ENCODE measurements around the gene RASGEF1B.

RASGEF1B gene

DNA sequence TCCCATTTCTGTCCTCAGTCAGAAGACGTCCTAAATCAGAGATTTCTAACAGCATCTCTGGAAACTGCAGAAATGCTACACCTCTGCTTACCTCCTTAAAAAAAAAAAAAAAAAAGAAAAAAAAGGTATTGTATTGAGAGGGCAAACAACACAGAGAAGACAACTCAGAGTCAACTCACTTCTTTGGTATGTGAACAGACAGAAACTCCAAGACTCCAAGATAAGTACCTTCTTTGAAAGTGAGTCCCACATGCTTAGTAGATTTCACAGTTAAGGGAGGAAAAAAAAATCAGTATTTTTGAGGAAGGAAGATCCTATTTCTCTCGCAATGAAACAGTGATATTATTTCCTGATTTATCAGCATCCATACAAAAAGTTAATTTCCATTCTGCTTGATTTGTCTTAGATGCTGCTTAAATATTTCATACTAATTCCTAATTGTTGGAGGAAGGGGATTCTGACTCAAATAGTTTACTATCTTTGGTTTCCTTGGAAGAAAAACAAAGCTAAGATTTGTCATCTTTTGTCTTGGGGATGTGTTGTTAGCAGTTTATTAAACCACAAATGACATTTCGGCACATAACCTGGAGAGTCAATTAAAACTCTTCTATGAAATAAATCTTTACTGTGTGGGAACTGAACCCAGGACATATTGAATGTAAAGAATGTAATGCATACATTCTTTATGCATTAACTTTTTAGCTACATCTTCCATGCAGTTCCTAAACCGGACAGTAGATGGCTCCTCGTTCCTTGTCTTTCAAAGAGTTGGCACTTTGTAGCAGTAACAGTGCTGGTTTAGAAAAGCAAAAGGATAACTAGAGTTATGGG is 4.7 kb downstream of the RASGEF1B start:
- DNase-seq (ENCODE audit: low read depth in 3 of 3): peak; percentile 23 to 64 (median 29)

DNA sequence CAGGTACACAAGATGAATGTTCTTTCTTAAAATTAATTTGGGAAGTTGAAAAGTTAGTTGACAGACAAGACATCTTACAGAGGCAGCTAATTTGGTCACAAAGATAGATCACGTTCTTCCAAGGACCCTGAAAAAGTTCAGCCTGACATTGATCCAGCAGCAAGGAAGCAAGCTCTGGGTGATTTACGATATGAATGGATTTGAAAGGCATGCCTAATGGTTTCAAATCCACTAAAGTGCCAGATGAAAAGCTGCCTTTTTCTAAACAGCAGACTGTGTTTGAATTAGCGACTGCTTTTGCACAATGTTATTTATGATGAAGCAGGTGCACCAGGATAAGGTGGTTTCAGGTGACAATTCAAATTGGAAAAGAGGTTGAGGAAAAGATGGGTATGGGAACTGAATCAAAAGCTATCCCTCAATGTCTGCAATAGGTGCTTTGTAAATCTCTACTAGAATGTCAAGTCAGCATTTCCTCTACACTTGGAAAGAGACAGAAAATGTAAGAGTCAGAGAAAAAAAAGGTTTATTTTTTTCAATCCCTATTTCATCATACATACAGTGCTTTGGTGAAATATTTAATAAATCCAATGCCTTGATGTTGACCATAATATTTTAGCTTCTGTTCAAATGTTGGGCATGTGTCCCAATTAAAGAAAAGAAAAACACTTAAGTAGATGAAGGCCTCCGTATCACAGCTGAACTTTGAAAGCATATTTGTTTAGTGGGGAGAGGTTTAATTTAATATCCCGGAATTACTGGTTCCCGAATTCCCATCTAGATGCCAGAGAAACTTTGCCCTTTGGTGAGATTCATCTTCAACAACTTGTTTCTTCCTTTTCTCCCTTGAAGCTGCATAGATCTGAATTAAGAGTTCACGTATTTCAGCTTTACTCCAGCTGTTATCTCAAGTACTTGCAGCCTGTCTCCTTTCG is 6.0 kb downstream of the RASGEF1B start:
- no peak for DNase-seq (ENCODE audit: low read depth in 3 of 3)

DNA sequence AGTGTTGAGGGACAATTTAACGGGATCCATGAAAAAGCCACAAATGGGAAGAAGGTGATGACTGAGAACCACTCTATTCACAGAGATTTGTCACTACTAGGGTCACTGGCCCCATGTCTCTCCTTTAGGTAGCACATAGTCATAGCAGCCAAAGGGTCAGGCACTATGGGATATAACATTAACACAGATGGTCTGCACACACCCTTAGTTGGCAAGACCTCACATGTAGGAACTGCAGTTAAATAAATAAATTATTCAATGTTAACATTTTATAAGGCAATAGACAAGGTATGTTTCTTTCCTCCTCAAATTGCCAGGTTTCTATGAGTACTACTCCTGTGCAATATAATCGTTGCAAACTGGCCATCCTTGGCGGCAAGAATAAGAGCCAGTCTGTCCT is 10.9 kb downstream of the RASGEF1B start:
- no peak for DNase-seq (ENCODE audit: low read depth in 3 of 3)

- DNase-seq (ENCODE audit: low read depth in 3 of 3): no peak
Measured at GRCh38 chr4:81460191-81460701, 11.5 kb downstream of the RASGEF1B start.

GRCh38 chr4:81459228-81459627 is 12.5 kb downstream of the RASGEF1B start:
- DNase-seq (ENCODE audit: low read depth in 3 of 3): no peak

DNA sequence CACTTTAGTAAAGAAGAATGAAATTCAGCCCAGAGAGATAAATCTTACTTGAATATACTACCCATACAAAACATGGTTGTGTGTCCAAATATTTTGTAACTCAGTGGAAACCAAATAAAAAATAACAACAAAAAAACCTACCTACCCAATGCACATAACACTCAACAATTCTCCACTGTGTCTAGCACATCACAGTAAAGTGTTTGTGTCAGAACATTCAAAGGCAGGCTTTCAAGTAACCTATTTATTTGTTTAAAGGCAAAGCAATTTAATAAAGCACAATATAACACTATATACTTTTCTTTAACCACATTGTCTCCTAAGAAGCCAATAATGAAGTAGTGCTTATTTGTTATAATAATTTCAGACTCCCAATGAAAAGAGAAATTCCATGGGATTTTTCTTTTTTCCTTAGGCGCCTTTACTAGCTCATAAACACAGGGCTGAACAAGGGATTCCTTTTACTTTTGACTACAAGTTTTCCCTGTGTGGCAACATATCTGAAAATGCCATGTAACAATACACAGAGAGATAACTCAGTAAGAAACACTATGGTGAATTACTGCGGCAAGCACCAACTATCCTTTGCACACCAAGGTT is 13.7 kb downstream of the RASGEF1B start:
- no peak for DNase-seq (ENCODE audit: low read depth in 3 of 3)

GRCh38 chr4:81457345-81457744 is 14.4 kb downstream of the RASGEF1B start:
- DNase-seq (ENCODE audit: low read depth in 3 of 3): no peak

- DNase-seq (ENCODE audit: low read depth in 3 of 3): no peak
Measured at GRCh38 chr4:81455897-81456296, 15.8 kb downstream of the RASGEF1B start.

DNA sequence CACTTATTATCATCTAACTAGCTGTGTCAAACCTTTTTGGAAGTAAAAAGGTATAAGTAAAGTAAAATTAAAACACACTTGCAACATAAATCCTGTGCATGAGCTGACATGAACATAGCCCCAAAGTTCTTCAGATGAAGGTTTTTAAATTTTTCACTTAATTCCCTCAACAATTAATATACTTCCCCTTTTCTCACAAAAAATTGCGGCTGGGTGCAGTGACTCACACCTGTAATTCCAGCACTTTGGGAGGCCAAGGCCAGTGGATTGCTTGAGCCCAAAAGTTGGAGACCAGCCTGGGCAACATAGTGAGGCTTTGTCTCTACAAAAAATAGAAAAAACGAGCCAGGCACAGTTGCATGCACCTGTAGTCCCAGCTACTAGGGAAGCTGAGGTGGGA is 16.8 kb downstream of the RASGEF1B start:
- no peak for DNase-seq (ENCODE audit: low read depth in 3 of 3)

GRCh38 chr4:81454499-81454898 is 17.2 kb downstream of the RASGEF1B start:
- peak in 1 of 3 experiments; percentile 15 for DNase-seq (ENCODE audit: low read depth in 3 of 3)

DNA sequence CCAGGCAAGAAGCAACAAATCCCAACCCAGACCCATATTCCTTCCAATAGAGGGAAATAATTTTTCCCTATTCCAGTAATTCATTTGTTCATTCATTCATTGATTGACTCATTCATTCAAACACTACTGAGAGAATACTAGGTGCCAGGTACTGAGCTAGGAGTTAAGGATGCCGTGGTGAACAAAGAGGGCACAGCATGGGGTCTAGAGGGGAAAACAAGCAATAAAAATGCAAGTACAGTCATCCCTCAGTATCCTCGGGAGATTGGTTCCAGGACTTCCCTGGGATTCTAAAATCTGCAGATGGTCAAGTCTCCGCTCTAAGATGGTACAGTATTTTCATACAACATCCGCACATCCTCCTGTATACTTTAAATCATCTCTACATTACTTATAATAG is 18.7 kb downstream of the RASGEF1B start:
- no peak for DNase-seq (ENCODE audit: low read depth in 3 of 3)

DNA sequence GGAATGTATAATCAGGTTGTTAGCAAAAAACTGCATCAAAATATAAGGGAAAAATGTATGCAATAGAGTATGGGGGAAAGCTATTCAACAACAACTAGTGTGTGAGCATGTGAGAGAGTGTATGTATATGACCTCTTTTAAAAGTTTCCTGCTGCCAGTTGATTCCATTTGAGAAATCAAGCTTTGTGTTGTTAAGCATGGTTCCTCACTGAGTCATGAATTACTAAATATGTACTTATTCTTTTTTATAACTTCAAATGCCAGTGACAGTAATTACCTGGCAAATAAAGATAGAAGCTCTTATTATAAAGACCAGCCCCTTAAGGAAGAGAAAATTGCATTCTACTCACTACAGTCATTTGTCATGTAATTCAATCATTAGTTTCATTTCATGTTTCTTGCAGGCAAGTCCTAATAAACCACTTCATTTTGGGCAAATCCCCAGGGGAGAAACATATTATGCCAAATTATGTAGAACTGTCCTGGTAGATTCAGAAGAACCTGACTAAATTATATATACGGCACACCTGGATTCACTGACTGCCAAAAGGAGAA is 19.2 kb downstream of the RASGEF1B start:
- DNase-seq (ENCODE audit: low read depth in 3 of 3): no peak

- DNase-seq (ENCODE audit: low read depth in 3 of 3): no peak
Measured at GRCh38 chr4:81449015-81449414, 22.7 kb downstream of the RASGEF1B start.

- no peak for DNase-seq (ENCODE audit: low read depth in 3 of 3)
Measured at GRCh38 chr4:81447566-81448229, 24.0 kb downstream of the RASGEF1B start.

GRCh38 chr4:81446634-81447033 is 25.1 kb downstream of the RASGEF1B start:
- DNase-seq (ENCODE audit: low read depth in 3 of 3): no peak

DNA sequence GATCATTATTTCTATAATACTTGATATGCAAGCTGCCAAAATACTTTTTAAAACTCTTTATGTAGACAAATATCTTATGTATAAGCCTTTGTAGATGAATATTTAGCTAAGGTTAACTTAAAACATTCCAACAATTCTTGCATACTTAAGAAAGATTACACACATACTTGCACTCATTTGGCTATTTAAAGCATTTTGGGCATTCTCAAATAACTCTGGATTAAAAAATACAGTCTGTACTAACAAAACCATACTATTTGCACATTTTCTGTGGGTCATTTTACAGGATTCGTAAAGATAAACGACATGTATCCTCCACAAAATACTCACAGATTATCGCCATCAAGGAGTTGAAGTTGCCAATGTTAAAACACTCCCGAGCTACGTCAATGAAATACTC is 26.5 kb downstream of the RASGEF1B start:
- no peak for DNase-seq (ENCODE audit: low read depth in 3 of 3)

GRCh38 chr4:81442484-81443085 is 29.1 kb downstream of the RASGEF1B start:
- no peak for DNase-seq (ENCODE audit: low read depth in 3 of 3)

- no peak for DNase-seq (ENCODE audit: low read depth in 3 of 3)
Measured at GRCh38 chr4:81440949-81441348, 30.8 kb downstream of the RASGEF1B start.

DNA sequence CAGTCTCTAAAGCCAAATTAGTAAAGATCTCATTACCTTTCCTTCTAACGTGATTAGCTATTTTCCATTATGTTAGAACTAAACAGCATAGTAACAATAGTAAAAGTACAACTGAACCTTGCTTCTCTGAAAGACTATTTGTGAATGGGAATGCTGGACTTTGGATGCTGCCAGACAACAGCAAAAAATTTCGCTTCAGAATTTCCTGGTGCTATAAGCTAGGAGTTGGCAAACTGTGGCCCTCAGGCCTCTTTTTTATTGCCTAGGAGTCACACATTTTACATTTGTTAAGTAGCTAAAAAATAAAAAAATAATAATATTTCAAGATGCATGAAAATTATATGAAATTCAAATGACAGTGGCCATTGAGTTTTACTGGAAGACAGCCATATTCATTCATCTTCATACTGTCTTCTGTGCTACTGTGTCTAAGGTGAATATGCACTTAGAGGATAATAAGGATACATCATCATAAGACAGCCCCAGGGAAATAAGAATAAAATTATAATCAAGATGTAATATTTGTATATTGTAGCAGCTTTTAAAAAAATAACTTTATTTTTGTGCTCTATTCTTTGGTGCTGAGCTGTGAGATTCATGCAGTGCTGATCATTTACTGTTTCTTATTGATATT is 34.6 kb downstream of the RASGEF1B start:
- DNase-seq (ENCODE audit: low read depth in 3 of 3): no peak

- no peak for DNase-seq (ENCODE audit: low read depth in 3 of 3)
Measured at GRCh38 chr4:81436096-81436495, 35.6 kb downstream of the RASGEF1B start.

Data from stimulated activated CD4-positive, alpha-beta T cell treated with anti-CD3 and anti-CD28 coated beads, TNF-alpha, amount 100 ng/mL, for 4 hours (primary cell).